Left renal pelvis (tissue), 4 donors: ENCODE measurements around the gene LILRA1. TPM values are rescaled to one million over a fixed set of nuclear protein-coding genes. Genes with fewer than 3 reads are reported as not detected.
"Not testable (repeated sequence)": the region's sequence is repeated elsewhere in the genome, so short reads cannot be mapped to it uniquely, and the experiment has no call there.

Experiments
- DNase-seq, 4 donors: peaks; one replicate each; pipeline ENCODE4 v3.0.0-alpha.2; 2013; ENCODE audit warnings: low read depth in 4 of 4, low spot score in 3 of 4
- polyA plus RNA-seq, 4 donors: library from polyadenylated mRNA; unstranded; fragments of 120-200 nt; gene quantifications; one replicate each; pipeline ENCODE4 v1.2.1, GENCODE V29; 2013; ENCODE audit not compliant: insufficient read length in 4 of 4

Gene LILRA1
- polyA plus RNA-seq, 4 donors: 0.20 to 0.70 (median 0.53) TPM

GRCh38 chr19:54622431-54622830 lies 29.0 kb downstream of the LILRA1 start:
- no peak for DNase-seq

GRCh38 chr19:54624234-54624633 lies 30.8 kb downstream of the LILRA1 start:
- DNase-seq: not testable (repeated sequence)

- not testable (repeated sequence) for DNase-seq
These were observed 31.7 kb downstream of the LILRA1 start for GRCh38 chr19:54624934-54625730.

- no peak for DNase-seq
These were observed 33.3 kb downstream of the LILRA1 start for GRCh38 chr19:54626757-54627156.

GRCh38 chr19:54627912-54628311 lies 34.5 kb downstream of the LILRA1 start:
- DNase-seq: not testable (repeated sequence)

- not testable (repeated sequence) for DNase-seq
These were observed 36.8 kb downstream of the LILRA1 start, which contains the start of gene LILRB1 for GRCh38 chr19:54630262-54630661. LILRB1 (plus strand) TSS chr19:54630484; CDS start chr19:54631074, 590 bp downstream.

- DNase-seq: no peak
These were observed 37.4 kb downstream of the LILRA1 start for GRCh38 chr19:54630782-54631181.

GRCh38 chr19:54631489-54632337 lies 38.3 kb downstream of the LILRA1 start:
- not testable (repeated sequence) for DNase-seq

GRCh38 chr19:54632517-54632916 lies 39.1 kb downstream of the LILRA1 start:
- DNase-seq: not testable (repeated sequence)

GRCh38 chr19:54633401-54633800 lies 40.0 kb downstream of the LILRA1 start:
- no peak for DNase-seq

GRCh38 chr19:54636081-54636480 lies 42.6 kb downstream of the LILRA1 start:
- DNase-seq: not testable (repeated sequence)

GRCh38 chr19:54638683-54639082 lies 45.3 kb downstream of the LILRA1 start:
- DNase-seq: no peak

- not testable (repeated sequence) for DNase-seq
These were observed 49.5 kb downstream of the LILRA1 start for GRCh38 chr19:54642953-54643352.

GRCh38 chr19:54643583-54643982 lies 50.2 kb downstream of the LILRA1 start:
- DNase-seq: not testable (repeated sequence)

- DNase-seq: no peak
These were observed 50.6 kb downstream of the LILRA1 start for GRCh38 chr19:54644056-54644455.

GRCh38 chr19:54646331-54646841 lies 53.0 kb downstream of the LILRA1 start:
- no peak for DNase-seq

- no peak for DNase-seq
These were observed 54.7 kb downstream of the LILRA1 start for GRCh38 chr19:54648129-54648528.

GRCh38 chr19:54650108-54650655 lies 56.8 kb downstream of the LILRA1 start:
- no peak for DNase-seq
